GM12878 (cell line): ENCODE data around the gene INO80E. TPM values are rescaled to one million over a fixed set of nuclear protein-coding genes. Genes with fewer than 3 reads are reported as not detected.

ENCODE experiments used
- ATAC-seq: fragments of 200-7000 bp; cut with Tn5 transposase; 3 replicates; pipeline ENCODE4 v1.9.1; 2020; ENCODE audit warnings: mild to moderate bottlenecking, moderate library complexity
- BruUV-seq: library from RNA; stranded (reverse); fragments of 400-500 nt; replicated peaks from 2 replicates; lab custom pipeline; 2021; lab: Mats Ljungman, UMichigan
- CTCF ChIA-PET: fragments of 300-600 bp; sonication (Branson Sonifier 250); formaldehyde crosslinking; extraction: SDS; loops from one replicate; lab custom pipeline; 2021; ENCODE audit warnings: inconsistent platforms; lab: Yijun Ruan, JAX
- POLR2A ChIA-PET: fragments of 350-600 bp; formaldehyde crosslinking; extraction: SDS; loops from one replicate; lab custom pipeline; 2021; ENCODE audit warnings: inconsistent platforms; lab: Charles Lee
- RAD21 ChIA-PET: fragments of 300-600 bp; sonication (Branson Sonifier 250); formaldehyde crosslinking; loops from one replicate; lab custom pipeline; 2023; ENCODE audit warnings: antibody characterized with exemption; ENCODE audit not compliant: unreplicated experiment; lab: Charles Lee
- SMC1A ChIA-PET: fragments of 300-600 bp; sonication (Branson Sonifier 250); formaldehyde crosslinking; loops from one replicate; lab custom pipeline; 2023; ENCODE audit not compliant: unreplicated experiment, uncharacterized antibody; lab: Charles Lee
- DNase-seq: peaks from one replicate; pipeline ENCODE4 v3.0.0-alpha.2; 2011; ENCODE audit warnings: low read depth, low spot score
- FAIRE-seq: peaks from 3 replicates; lab custom pipeline; 2011; peaks lifted over from hg19 to GRCh38; lab: Jason Lieb, UNC
- H2AFZ ChIP-seq: 2 replicates; pipeline ENCODE4 v1.6.0; 2011; ENCODE audit warnings: low read depth, low read length, control low read depth; ENCODE audit not compliant: control insufficient read depth
- H3K27ac ChIP-seq: 2 replicates; pipeline ENCODE4 v1.5.1; 2011; ENCODE audit warnings: control low read depth; ENCODE audit not compliant: control insufficient read depth, insufficient read depth
- H3K27me3 ChIP-seq, 2 experiments: replicated peaks in 1 of 2; 2 replicates each; pipeline versions ENCODE4 v1.6.0 to v1.6.1; 2011; ENCODE audit warnings: low read length in 1 of 2; ENCODE audit not compliant: control insufficient read depth in 2 of 2, insufficient read depth in 2 of 2
- H3K36me3 ChIP-seq, 2 experiments: 2 replicates each; pipeline ENCODE4 v1.5.1; 2011; ENCODE audit warnings: low read length in 1 of 2; ENCODE audit not compliant: control insufficient read depth in 2 of 2, insufficient read depth in 2 of 2
- H3K4me1 ChIP-seq: 2 replicates; pipeline ENCODE4 v1.6.1; 2011; ENCODE audit warnings: mild to moderate bottlenecking, low read length, moderate library complexity, mixed read lengths; ENCODE audit not compliant: control insufficient read depth, insufficient read depth
- H3K4me2 ChIP-seq: 2 replicates; pipeline ENCODE4 v1.6.0; 2011; ENCODE audit warnings: control low read depth; ENCODE audit not compliant: control insufficient read depth, insufficient read depth
- H3K4me3 ChIP-seq: fragments of 200-600 bp; sonication (generic); 2 replicates; pipeline ENCODE4 v1.5.1; 2016
- H3K79me2 ChIP-seq: 2 replicates; pipeline ENCODE4 v1.6.0; 2011; ENCODE audit warnings: low read length; ENCODE audit not compliant: control insufficient read depth, insufficient read depth
- H3K9ac ChIP-seq: 2 replicates; pipeline ENCODE4 v1.8.0; 2011; ENCODE audit warnings: low read length, control low read depth, mixed read lengths; ENCODE audit not compliant: control insufficient read depth, insufficient read depth
- H3K9me3 ChIP-seq: replicated peaks from 3 replicates; pipeline ENCODE4 v1.5.1; 2011; ENCODE audit warnings: mild to moderate bottlenecking, low read length; ENCODE audit not compliant: control insufficient read depth, insufficient read depth
- H4K20me1 ChIP-seq: 2 replicates; pipeline ENCODE4 v1.6.0; 2011; ENCODE audit not compliant: control insufficient read depth, insufficient read depth
- E4F1 ChIP-seq: fragments of 450-650 bp; IDR thresholded peaks from 2 replicates; pipeline ENCODE4 v1.6.1; 2018; ENCODE audit warnings: borderline replicate concordance, mild to moderate bottlenecking; ENCODE audit not compliant: partially characterized antibody
- ESRRA ChIP-seq: IDR thresholded peaks from 2 replicates; pipeline ENCODE4 v1.6.1; 2012; ENCODE audit warnings: mild to moderate bottlenecking, low read length, improper control_type of control experiment
- GATAD2B ChIP-seq: fragments of 450-650 bp; conservative IDR thresholded peaks from 2 replicates; pipeline ENCODE4 v1.6.1; 2017; ENCODE audit warnings: low read depth, mild to moderate bottlenecking, moderate library complexity
- HDAC2 ChIP-seq: fragments of 200-600 bp; sonication (generic); IDR thresholded peaks from 2 replicates; pipeline ENCODE4 v1.6.1; 2017
- MAX ChIP-seq: IDR thresholded peaks from 2 replicates; pipeline ENCODE4 v1.6.1; 2012; ENCODE audit warnings: low read depth, low read length, improper control_type of control experiment
- SUPT20H ChIP-seq: IDR thresholded peaks from 2 replicates; pipeline ENCODE4 v1.6.1; 2011; ENCODE audit warnings: low read depth, mild to moderate bottlenecking, low read length, moderate library complexity, borderline replicate concordance; ENCODE audit not compliant: control insufficient read depth
- ZBTB11 ChIP-seq: fragments of 450-650 bp; formaldehyde crosslinking; IDR thresholded peaks from 2 replicates; pipeline ENCODE4 v1.5.0; 2022; ENCODE audit warnings: mild to moderate bottlenecking, missing genetic modification characterization
- ZNF622 ChIP-seq: fragments of 450-650 bp; IDR thresholded peaks from 2 replicates; pipeline ENCODE4 v1.6.1; 2017; ENCODE audit warnings: mild to moderate bottlenecking, inconsistent platforms
- ZNF687 ChIP-seq: fragments of 450-650 bp; IDR thresholded peaks from 2 replicates; pipeline ENCODE4 v1.6.1; 2017; ENCODE audit warnings: mild to moderate bottlenecking, moderate library complexity
- ZSCAN29 ChIP-seq: fragments of 450-650 bp; IDR thresholded peaks from 2 replicates; pipeline ENCODE4 v1.6.1; 2017; ENCODE audit warnings: mild to moderate bottlenecking, moderate library complexity
- ZZZ3 ChIP-seq: IDR thresholded peaks from 2 replicates; pipeline ENCODE4 v1.6.1; 2011; ENCODE audit warnings: low read depth; ENCODE audit not compliant: control insufficient read depth, insufficient read length
- WGBS: methylation state at CpG from one replicate; pipeline ENCODE4 v1.1.6; 2016; ENCODE audit warnings: low lambda C conversion rate; ENCODE audit not compliant: insufficient replicate concordance, insufficient coverage; ENCODE audit errors: missing lambda C conversion rate; 5-methylcytosine and 5-hydroxymethylcytosine counted together
- in situ Hi-C: fragments of 300-500 bp; cut with MboI; formaldehyde crosslinking; loops from 9 replicates; pipeline ENCODE4 v1.14.3; 2018; ENCODE audit warnings: mixed read lengths
- intact Hi-C: fragments of 100-400 bp; cut with micrococcal nuclease; formaldehyde crosslinking; loops from one replicate; pipeline ENCODE4 v1.14.2; 2022; ENCODE audit not compliant: unreplicated experiment
- polyA plus RNA-seq, 11 experiments: library from polyadenylated mRNA; depleted of rRNA in 4 of 11; unstranded in 6 of 11; stranded (reverse) in 5 of 11; fragments of >200 nt; fragmentation: Nextera tagmentation in 4 of 11; fragmentation: Illumina TruSeq in 1 of 11; extraction: Ambion mirVana in 4 of 11; extraction: Trizol in 1 of 11; gene quantifications; 1 replicate in 1 of 11; 2 replicates in 10 of 11; pipeline versions ENCODE4 v1.2.1 to v1.2.3, GENCODE V29; 2011 to 2016; ENCODE audit warnings: inconsistent platforms in 2 of 11, missing spikeins in 2 of 11, low read depth in 1 of 11
- total RNA-seq, 4 experiments: library from RNA; depleted of rRNA in 3 of 4; stranded (reverse); fragments of >200 nt in 3 of 4; fragmentation: Illumina TruSeq in 1 of 4; extraction: Trizol in 1 of 4; gene quantifications; 2 replicates each; pipeline versions ENCODE4 v1.2.1 to v1.2.3, GENCODE V29; 2013 to 2021

Gene INO80E
- total and polyA plus RNA-seq, 10 of the 15 experiments (the other 5 are each of a cell fraction or from before 2014, with no cell fraction given) = 0.39 to 74.0 (median 33.0) TPM

- Histone ChIP-seq H3K27me3 (no peaks in the 10 kb centered on the region), H3K36me3 (peaks cover 10 to 31% of the 10 kb centered on the region in 2 experiments; a peak in 3 of 4 replicates), H3K9ac (no peak overlapping the region), H3K4me1 (peaks cover 6% of the 10 kb centered on the region; the same call in 1 of the 2 replicates), H4K20me1 (no peaks in the 10 kb centered on the region), H3K79me2 (peaks cover 9% of the 10 kb centered on the region), H3K4me3 (no peak overlapping the region), H3K9me3 (no peaks in the 10 kb centered on the region), H3K27ac (no peak overlapping the region), H2AFZ (no peak overlapping the region), H3K4me2 (no peak overlapping the region)
- ChIA-PET POLR2A (interaction anchor here (1.1 kb wide), 1 partner anchor 16 kb away, joined by 3 read pairs; no protein-coding TSS in a partner anchor), RAD21 (no interaction called here), CTCF (no interaction called here), SMC1A (no interaction called here)
- BruUV-seq = no TSS peak
- DNase-seq (no peak), FAIRE-seq (no peak), ATAC-seq (no peak)
- 97% methylated on average over 29 of the region's 35 CpGs for WGBS
- in situ Hi-C loops = no loop called here
- intact Hi-C loops = no loop called here
- no peak for TF ChIP-seq ZSCAN29
- no peak for TF ChIP-seq HDAC2
- no peak for TF ChIP-seq E4F1
- no peak for TF ChIP-seq MAX
- no peak for TF ChIP-seq ZNF687
- TF ChIP-seq ZZZ3 = no peak
- no peak for TF ChIP-seq GATAD2B
- no peak for TF ChIP-seq ZBTB11 (CRISPR knock-in tag)
- TF ChIP-seq ZNF622 = no peak
- no peak for TF ChIP-seq ESRRA
- no peak for TF ChIP-seq SUPT20H
Measured at GRCh38 chr16:29990883-29991570, 5.0 kb upstream of the INO80E start.
